Lower lobe of right lung (tissue), 2 donors: ENCODE data around the gene ZNF341. TPM values are rescaled to one million over a fixed set of nuclear protein-coding genes. Genes with fewer than 3 reads are reported as not detected.
A peak's percentile ranks its signal among the peaks of the same experiment; 100 is the strongest.

Experiments
- ATAC-seq, 2 donors: fragments of 200-7000 bp; cut with Tn5 transposase; one replicate each; pipeline ENCODE4 v1.9.1; 2020 to 2022; ENCODE audit warnings: mild to moderate bottlenecking in 2 of 2, moderate library complexity in 2 of 2
- DNase-seq: peaks from one replicate; pipeline ENCODE4 v3.0.0-alpha.2; 2020
- H3K27ac ChIP-seq: fragments of 200-600 bp; one replicate; pipeline ENCODE4 v1.8.0; 2022
- H3K27me3 ChIP-seq: fragments of 200-600 bp; one replicate; pipeline ENCODE4 v1.8.0; 2022; ENCODE audit warnings: low read depth
- H3K36me3 ChIP-seq: fragments of 200-600 bp; one replicate; pipeline ENCODE4 v1.8.0; 2022; ENCODE audit warnings: mild to moderate bottlenecking
- H3K4me1 ChIP-seq: fragments of 200-600 bp; one replicate; pipeline ENCODE4 v1.8.0; 2022
- H3K4me3 ChIP-seq: fragments of 200-600 bp; one replicate; pipeline ENCODE4 v1.8.0; 2022; ENCODE audit warnings: mild to moderate bottlenecking
- H3K9me3 ChIP-seq: fragments of 200-600 bp; one replicate; pipeline ENCODE4 v1.8.0; 2022
- CTCF ChIP-seq: fragments of 200-600 bp; IDR thresholded peaks from one replicate; pipeline ENCODE4 v1.8.0; 2022; ENCODE audit warnings: antibody characterized with exemption, mild to moderate bottlenecking
- intact Hi-C: fragments of 100-400 bp; cut with DNase I; formaldehyde crosslinking; loops from one replicate; pipeline ENCODE4 v1.11.0; 2022
- total RNA-seq: library from RNA; stranded (reverse); fragmentation: NEBNext Ultra II Directional; extraction: Animal tissue kit (Norgen Biotek cat#: 25700); gene quantifications from one replicate; pipeline ENCODE4 v1.2.1, GENCODE V29; 2021
- donor health status: DM: no; HTN: yes; CAD: no; lungs with severe emphysema.

ZNF341 gene
- total RNA-seq, 1 donor from 2014 or later, result 5.6 TPM

- ATAC-seq, result no peak
- H3K4me3 ChIP-seq, result no peak overlapping the region
- H3K27ac ChIP-seq, result no peak overlapping the region
- peaks cover 77% of the 10 kb centered on the region for H3K4me1 ChIP-seq
- no peak for TF ChIP-seq CTCF
- intact Hi-C loops, result no loop called here
- no peaks in the 10 kb centered on the region for H3K27me3 ChIP-seq
- H3K9me3 ChIP-seq, result no peaks in the 10 kb centered on the region
- H3K36me3 ChIP-seq, result no peaks in the 10 kb centered on the region
- no peak for DNase-seq
Observed at GRCh38 chr20:33816191-33816590, 84.4 kb downstream of the ZNF341 start.

- intact Hi-C loops, result no loop called here
- no peaks in the 10 kb centered on the region for H3K27me3 ChIP-seq
- H3K4me1 ChIP-seq, result peaks cover 74% of the 10 kb centered on the region
- no peak for DNase-seq
- ATAC-seq, result no peak
- no peaks in the 10 kb centered on the region for H3K36me3 ChIP-seq
- H3K9me3 ChIP-seq, result no peaks in the 10 kb centered on the region
- H3K27ac ChIP-seq, result no peak overlapping the region
- H3K4me3 ChIP-seq, result no peak overlapping the region
- TF ChIP-seq CTCF, result no peak
Observed at GRCh38 chr20:33817411-33817810, 85.6 kb downstream of the ZNF341 start.

- Histone ChIP-seq H3K36me3 (no peaks in the 10 kb centered on the region), H3K4me3 (no peak overlapping the region), H3K27ac (no peak overlapping the region), H3K4me1 (peaks cover 53% of the 10 kb centered on the region), H3K27me3 (no peaks in the 10 kb centered on the region), H3K9me3 (no peaks in the 10 kb centered on the region)
- no peak for TF ChIP-seq CTCF
- ATAC-seq (no peak), DNase-seq (no peak)
- intact Hi-C loops, result no loop called here
Observed at GRCh38 chr20:33819456-33819855, 87.7 kb downstream of the ZNF341 start.

GRCh38 chr20:33820362-33820761 is 88.6 kb downstream of the ZNF341 start:
- DNase-seq (no peak), ATAC-seq (peak in 1 of 2 donors; percentile 35)
- Histone ChIP-seq H3K4me3 (no peak overlapping the region), H3K36me3 (no peaks in the 10 kb centered on the region), H3K9me3 (no peaks in the 10 kb centered on the region), H3K27me3 (no peaks in the 10 kb centered on the region), H3K4me1 (peaks cover 52% of the 10 kb centered on the region), H3K27ac (no peak overlapping the region)
- intact Hi-C loops, result no loop called here
- TF ChIP-seq CTCF, result no peak

- H3K27ac ChIP-seq, result no peak overlapping the region
- H3K4me1 ChIP-seq, result peaks cover 54% of the 10 kb centered on the region
- ATAC-seq (no peak), DNase-seq (no peak)
- H3K9me3 ChIP-seq, result no peaks in the 10 kb centered on the region
- intact Hi-C loops, result no loop called here
- no peak overlapping the region for H3K4me3 ChIP-seq
- no peaks in the 10 kb centered on the region for H3K36me3 ChIP-seq
- no peak for TF ChIP-seq CTCF
- H3K27me3 ChIP-seq, result no peaks in the 10 kb centered on the region
Observed at GRCh38 chr20:33821270-33821836, 89.6 kb downstream of the ZNF341 start.
